Stomach (tissue), 4 donors: ENCODE results near the gene ATG10.

Source experiments
- CTCF ChIP-seq, 7 experiments: fragments of 450-650 bp in 4 of 7; fragments of 200-600 bp in 3 of 7; sonication (generic) in 3 of 7; IDR thresholded peaks; one replicate each; pipeline ENCODE4 v1.5.1; 2016 to 2019; ENCODE audit warnings: antibody characterized with exemption in 7 of 7, control low read depth in 2 of 7, mild to moderate bottlenecking in 1 of 7
- POLR2A ChIP-seq, 4 donors: fragments of 450-650 bp; IDR thresholded peaks; one replicate each; pipeline ENCODE4 v1.6.1; 2016; ENCODE audit warnings: antibody characterized with exemption in 4 of 4, control low read depth in 2 of 4, mild to moderate bottlenecking in 1 of 4, moderate library complexity in 1 of 4

- TF ChIP-seq CTCF (IDR thresholded peaks at IDR 0.05) (no peak), POLR2A (IDR thresholded peaks at IDR 0.05) (no peak)
Measured at GRCh38 chr5:81961651-81962440, 10.0 kb upstream of the ATG10 start.
